OCI-LY3 (cell line): ENCODE data around the gene RAB25.

ENCODE experiments used
- CTCF ChIP-seq: fragments of 200-600, 300-600 bp; sonication (generic); IDR thresholded peaks from 2 replicates; pipeline ENCODE4 v1.5.1; 2014; ENCODE audit warnings: antibody characterized with exemption, low read length, low read depth
- EZH2phosphoT487 ChIP-seq: fragments of 200-600 bp; shearing (Covaris generic); IDR thresholded peaks from 2 replicates; pipeline ENCODE4 v1.6.1; 2018; ENCODE audit warnings: antibody characterized with exemption, mixed run types, low read depth

- TF ChIP-seq CTCF (no peak), EZH2phosphoT487 (no peak)
Observed at GRCh38 chr1:156097499-156098178, 36.7 kb downstream of the RAB25 start.
